Measurements from ENCODE around the gene CPNE6.
"Not testable (repeated sequence)": the region's sequence is repeated elsewhere in the genome, so short reads cannot be mapped to it uniquely, and the experiment has no call there.

The CPNE6 gene

DNA sequence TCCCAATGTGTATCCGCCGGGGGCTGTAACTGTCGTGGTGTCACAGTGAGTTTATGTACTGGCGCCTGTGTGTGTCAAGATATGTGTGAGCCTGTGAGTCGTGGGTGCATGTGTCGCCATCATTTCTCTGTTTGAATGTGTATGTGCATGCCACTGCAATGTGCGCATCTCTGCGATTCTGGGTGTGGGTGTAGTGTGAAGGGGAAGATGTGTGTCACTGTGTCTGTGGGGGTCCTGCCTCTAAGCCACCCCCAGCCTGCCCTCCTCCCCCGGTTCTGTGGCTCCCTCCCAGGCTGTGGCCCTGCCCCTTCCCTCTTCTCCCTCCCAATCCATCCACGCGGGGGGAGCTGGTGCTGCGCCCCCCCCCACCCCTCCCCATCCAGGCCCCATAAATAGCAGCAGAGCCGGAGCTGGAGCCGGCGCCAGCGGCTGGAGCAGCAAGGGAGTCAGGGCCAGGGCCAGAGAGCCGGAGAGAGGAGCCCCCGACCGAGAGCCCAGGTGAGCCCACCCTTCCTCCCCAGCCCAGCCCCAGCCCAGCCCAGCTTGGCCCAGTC is at the start of gene CPNE6:
TSS of gene CPNE6 (plus strand) at position 419 of the 554 bp plus-strand sequence. CDS start 1,375 bp downstream, outside the sequence.
- no peak for DNase-seq (ENCODE audit: low spot score)

DNA sequence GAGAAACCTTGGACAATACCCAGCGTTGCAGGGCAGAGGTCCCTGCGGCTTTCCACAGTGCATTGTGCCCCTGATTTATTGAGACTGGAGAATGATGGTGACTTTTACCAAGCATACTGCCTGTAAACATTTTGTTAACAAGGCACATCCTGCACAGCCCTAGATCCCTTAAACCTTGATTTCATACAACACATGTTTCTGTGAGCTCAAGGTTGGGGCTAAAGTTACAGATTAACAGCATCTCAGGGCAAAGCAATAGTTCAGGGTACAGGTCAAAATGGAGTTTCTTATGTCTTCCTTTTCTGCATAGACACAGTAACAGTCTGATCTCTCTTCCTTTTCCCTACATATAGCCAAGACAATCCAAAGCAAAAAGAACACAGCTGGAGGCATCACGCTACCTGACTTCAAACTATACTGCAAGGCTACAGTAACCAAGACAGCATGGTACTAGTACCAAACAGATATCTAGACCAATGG is 46.4 kb upstream of the CPNE6 start:
- not testable (repeated sequence) for DNase-seq (ENCODE audit: low spot score)

DNA sequence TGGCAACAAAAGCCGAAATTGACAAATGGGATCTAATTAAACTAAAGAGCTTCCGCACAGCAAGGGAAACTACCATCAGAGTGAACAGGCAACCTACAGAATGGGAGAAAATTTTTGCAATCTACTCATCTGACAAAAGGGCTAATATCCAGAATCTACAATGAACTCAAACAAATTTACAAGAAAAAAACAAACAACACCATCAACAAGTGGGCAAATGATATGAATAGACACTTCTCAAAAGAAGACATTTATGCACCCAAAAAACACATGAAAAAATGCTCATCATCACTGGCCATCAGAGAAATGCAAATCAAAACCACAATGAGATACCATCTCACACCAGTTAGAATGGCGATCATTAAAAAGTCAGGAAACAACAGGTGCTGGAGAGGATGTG is 41.7 kb upstream of the CPNE6 start:
- DNase-seq (ENCODE audit: low spot score): not testable (repeated sequence)

DNA sequence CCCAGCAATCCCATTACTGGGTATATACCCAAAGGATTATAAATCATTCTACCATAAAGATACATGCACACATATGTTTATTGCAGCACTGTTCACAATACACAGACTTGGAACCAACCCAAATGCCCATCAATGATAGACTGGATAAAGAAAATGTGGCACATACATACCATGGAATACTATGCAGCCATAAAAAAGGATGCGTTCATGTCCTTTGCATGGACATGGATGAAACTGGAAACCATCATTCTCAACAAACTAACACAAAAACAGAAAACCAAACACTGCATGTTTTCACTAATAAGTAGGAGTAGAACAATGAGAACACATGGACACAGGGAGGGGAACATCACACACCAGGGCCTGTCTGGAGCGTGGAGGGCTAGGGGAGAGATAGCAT is 40.0 kb upstream of the CPNE6 start:
- not testable (repeated sequence) for DNase-seq (ENCODE audit: low spot score)

DNA sequence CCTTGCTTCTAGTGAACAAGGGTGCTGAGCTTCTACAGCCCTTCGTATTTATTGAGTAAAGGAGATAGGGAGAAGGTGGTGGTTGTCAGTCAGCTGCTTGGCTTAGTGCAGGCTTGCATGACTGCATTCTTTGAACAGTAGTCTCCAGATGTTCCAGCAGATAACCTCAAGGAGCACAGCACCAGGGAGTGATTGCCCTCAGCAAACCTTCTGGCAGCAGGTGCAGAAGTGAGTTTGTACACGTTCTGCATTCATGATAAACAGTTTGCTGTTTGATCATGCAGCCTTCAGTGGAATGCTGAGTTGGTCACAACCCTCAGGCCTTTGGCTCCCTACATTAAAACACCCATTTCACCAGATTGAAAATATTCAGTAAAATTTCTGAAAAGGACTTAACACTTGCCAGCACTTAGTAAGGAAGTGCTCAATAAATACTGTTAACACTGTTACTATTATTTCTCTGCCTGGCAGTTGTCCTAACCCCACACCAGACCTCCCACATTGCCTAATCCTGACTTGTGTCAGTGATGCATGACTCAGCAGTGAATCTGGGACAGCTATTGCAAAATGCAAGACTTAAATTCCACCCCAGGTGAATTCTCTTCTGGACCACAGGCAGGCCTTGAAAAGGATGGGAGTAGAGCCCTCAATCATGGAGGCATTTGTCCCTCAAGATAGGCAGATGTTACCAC is 38.5 kb upstream of the CPNE6 start:
- DNase-seq (ENCODE audit: low spot score): no peak

DNA sequence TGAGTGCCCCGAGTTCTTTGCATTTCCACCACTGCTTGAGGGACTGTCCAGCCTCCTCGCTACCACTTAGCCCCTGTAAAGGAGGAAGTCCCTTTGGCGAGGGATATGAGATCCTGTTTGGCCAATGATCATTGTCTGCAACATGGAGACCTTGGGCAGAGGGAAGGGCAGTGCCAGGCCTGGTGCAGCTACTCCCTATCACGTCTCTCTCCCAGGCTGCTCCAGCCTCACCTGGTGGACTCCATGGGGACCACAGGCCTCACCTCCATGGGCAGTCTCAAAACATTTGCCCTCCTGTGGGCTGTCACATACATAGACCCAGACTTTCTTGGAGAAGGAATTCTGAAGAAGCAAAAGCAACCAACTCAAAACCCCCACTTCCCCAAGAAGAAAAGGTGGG is 35.6 kb upstream of the CPNE6 start:
- DNase-seq (ENCODE audit: low spot score): peak; percentile 41

DNA sequence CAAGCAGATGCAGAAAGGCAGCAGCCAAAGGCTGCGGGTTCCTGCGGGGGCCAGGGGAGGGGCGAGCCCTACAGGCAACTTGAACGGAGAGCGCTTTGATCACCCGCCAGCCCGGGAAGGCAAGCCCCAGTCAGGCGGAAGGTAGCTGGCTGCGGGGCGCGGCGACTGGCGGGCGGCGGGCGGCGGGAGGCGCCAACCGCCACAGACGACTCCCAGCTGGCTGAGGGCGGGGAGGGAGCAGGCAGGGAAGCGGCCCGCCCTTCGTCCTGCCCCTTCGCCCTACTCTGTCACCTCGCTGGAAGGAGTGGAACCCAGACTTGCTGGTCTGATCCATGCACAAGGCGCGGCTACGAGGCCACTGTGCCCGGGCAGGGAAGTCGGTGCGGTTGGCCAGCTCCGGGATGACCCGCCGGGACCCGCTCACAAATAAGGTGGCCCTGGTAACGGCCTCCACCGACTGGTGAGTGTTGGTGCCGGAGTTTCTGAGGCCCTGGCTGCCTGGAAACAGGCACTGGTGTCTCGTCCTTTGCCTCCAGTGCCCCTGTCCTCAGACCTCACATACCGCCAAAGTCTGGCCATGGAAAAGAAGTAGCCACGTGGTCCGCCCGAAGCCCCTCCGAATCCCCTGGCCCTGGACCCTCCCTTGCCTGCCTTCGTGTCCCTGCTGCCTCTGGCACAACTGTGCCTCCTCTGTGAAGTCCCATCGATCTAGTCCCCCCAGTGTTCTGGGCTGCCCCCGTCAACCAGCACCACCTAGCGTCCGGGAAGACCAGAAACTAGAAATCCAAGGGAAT is 35.0 kb upstream of the CPNE6 start:
- peak; percentile 87 for DNase-seq (ENCODE audit: low spot score)

DNA sequence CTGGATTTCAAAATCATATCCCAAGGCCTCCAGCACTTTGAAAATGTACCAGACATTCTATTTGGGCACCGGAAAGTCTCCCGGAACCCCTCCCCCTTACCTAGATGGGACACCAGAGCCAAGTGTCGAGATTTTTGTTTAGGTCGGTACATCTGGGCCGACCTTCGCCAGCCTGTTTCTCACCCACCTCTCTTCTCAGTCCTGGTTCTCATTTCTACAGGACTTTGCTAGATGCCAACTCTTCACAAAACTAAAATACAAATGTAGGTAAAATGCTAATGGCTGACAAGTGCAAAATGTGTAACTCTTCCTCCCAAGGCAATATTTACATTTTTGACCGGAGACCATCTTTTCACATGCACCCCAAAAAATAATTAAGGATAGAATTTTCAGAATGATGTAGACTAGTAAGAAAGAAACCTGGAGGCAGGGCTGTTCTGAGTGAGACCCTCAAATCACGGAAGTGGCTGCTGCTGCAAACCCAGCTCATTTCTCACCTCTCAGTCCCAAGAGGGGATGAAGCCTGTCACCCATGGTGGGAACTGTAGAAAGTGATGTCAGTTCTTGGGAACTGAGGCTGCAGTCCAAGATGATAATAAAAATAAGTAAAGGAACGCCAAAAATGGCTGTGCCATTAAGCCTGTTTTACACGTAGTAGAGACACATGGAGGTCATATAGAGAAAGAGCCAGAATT is 34.3 kb upstream of the CPNE6 start:
- not testable (repeated sequence) for DNase-seq (ENCODE audit: low spot score)

DNA sequence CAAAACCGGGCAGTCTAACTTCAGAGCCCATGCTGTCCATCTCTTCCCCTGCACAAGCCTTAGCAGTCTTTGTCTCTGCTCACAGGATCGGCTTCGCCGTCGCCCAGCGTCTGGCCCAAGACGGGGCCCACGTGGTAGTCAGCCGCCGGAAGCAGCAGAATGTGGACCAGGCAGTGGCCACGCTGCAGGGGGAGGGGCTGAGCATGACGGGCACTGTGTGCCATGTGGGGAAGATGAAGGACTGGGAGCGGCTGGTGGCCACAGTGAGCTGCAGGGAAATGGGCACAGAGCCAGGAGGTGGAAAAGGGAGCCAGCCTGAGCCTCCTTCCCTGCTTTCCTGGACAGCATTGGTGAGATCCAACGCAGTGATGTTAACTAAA is 33.7 kb upstream of the CPNE6 start:
- no peak for DNase-seq (ENCODE audit: low spot score)

DNA sequence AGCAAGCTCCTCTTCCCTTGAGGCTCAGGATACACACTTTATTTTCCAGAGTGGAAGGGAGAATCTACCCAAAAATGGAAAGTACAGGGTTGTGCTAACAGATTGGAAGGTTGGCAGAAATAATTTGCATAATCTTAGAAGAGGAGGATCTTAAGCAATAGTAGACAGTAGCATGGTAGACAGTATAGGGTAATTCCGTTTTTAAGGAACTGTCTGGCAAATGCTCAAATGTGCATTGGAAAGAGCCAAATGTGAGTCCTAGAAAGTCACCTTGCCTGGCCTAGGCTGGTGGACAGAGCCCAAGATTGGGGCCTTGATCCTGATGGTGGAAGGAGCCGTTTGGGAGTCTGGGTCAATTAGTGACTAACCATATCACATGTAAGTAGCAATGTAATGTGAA is 32.7 kb upstream of the CPNE6 start:
- DNase-seq (ENCODE audit: low spot score): no peak

DNA sequence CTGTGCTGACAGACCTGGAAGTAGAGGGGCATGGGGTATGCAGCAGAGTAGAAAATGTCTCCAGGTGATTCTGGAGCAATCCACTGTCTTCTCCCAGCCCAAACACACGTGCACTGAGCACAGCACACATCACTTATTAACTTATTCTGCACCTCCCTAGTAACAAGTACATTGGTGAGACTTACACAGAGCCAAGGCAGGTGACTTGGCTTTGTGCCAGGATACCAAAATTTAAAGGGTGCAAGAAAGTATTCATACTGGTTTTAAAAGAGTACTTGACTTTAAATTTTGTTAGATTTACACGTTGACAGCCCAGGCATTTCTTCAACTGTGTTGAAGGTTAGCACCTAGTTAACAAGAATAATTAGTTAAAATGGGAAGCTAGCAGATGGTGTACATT is 30.7 kb upstream of the CPNE6 start:
- DNase-seq (ENCODE audit: low spot score): no peak

DNA sequence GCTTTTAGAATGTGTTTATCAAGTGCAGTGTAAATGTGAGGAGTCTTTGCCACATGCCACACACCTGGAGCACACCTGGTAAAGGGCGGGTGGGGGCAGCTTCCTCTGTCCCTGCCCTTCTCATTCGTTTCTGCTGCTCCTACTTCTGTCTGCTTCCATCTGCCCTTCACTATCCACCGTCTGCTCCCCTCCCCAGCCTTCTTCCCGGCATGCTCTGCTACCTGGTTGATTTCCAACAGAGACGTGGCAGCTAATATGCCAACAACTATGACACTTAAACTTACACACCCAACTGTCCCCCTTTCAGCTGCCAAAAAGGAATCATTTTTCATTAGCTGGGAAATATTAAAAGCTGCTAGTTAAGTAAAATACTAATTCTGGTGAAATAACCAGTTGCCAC is 28.6 kb upstream of the CPNE6 start:
- DNase-seq (ENCODE audit: low spot score): no peak

DNA sequence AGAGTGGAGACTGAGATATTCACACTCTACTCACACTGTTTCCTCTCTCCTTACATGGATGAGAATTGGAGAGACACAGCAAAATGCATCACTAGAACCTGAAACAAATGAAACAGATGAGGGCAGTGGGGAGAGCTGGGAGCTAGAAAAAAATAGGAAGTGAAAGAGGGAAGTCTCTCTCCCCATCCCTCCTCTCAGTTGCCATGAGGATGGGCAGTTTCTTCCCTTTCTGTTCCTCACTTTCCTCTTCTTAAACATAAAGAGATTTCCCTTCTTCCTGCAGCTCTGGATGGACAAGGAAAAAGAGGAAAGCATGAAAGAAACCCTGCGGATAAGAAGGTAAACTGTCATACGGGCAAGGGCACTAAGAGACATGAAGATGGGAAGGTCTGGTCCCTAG is 22.4 kb upstream of the CPNE6 start:
- DNase-seq (ENCODE audit: low spot score): not testable (repeated sequence)

DNA sequence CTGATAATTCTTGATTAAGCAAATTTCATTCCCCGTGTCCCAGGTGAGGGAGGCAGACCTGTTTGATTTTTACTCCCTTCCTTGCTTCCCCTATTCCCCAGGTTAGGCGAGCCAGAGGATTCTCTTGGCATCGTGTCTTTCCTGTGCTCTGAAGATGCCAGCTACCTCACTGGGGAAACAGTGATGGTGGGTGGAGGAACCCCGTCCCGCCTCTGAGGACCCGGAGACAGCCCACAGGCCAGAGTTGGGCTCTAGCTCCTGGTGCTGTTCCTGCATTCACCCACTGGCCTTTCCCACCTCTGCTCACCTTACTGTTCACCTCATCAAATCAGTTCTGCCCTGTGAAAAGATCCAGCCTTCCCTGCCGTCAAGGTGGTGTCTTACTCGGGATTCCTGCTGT is 20.6 kb upstream of the CPNE6 start:
- DNase-seq (ENCODE audit: low spot score): not testable (repeated sequence)

DNA sequence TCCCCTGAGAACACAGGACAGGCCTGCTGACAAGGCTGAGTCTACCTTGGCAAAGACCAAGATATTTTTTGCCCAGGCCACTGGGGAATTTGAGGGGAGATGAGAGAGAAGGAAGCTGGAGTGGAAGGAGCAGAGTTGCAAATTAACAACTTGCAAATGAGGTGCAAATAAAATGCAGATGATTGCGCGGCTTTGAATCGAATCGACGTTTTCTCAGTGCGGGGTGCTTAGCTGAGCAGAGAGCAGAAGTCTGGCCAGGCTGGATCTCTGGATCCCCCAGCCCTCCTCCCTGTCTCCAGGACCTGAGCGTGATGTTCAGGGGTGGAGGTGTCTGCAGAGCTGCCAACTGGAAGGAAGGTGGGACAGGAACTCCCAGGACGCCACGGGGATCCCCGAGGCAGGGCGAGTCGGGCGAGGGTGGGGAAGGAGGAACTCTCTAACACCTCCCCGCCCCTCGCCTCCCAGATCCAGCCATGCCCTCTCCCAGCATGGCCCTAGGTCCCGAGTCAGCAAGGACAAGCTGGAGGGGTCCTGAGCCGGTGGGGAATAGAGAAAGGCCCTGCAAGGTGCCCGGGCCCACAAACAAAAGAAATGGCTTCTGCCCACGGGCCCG is 20.1 kb upstream of the CPNE6 start:
- no peak for DNase-seq (ENCODE audit: low spot score)

DNA sequence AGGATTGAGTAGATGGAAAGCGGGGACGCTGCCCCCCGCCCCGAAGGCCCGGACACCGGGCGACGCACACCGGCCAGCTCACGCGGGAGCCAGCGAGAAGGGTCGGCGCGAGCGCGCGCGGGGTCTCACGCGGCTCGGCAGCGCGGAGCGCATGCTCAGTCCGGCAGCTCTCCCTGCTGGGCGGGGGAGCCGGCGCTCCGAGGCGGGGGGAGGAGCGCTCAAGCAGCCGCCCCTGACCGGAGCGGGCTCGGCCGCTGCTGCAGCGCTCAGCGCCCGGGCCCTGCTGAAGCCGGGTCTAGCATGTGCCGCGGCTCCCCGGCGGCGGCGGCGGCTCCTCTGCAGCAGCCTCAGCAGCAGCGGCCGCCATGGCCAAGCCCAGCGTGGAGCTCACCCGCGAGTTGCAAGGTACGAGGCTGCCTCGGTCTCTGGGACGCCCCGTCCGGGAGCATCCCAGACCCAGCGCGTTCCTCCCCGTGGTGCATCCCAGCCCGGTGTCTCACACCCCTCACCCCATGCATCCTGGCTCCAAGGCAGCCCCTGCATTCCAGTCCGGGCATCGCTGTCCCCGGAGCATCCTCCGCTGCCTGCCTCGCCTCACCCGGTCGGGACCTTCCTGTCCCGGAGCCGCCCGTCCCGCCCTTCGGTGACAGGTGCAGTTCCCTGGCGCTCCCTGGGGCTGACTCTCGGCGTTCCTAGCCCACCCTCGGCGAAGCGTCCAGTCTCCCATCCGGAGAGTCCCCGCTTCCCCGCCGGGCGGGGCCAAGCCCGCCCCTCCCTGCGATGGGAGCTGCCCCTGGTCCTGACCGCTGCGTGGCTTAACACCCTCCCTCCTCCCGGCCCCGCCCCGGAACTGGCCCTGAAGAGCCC is 19.3 kb upstream of the CPNE6 start, which contains the start of gene CARMIL3:
TSS of gene CARMIL3 (plus strand) at position 221 of the 867 bp plus-strand sequence. CDS start at position 366, 145 bp downstream.
- DNase-seq (ENCODE audit: low spot score): peak; percentile 32

DNA sequence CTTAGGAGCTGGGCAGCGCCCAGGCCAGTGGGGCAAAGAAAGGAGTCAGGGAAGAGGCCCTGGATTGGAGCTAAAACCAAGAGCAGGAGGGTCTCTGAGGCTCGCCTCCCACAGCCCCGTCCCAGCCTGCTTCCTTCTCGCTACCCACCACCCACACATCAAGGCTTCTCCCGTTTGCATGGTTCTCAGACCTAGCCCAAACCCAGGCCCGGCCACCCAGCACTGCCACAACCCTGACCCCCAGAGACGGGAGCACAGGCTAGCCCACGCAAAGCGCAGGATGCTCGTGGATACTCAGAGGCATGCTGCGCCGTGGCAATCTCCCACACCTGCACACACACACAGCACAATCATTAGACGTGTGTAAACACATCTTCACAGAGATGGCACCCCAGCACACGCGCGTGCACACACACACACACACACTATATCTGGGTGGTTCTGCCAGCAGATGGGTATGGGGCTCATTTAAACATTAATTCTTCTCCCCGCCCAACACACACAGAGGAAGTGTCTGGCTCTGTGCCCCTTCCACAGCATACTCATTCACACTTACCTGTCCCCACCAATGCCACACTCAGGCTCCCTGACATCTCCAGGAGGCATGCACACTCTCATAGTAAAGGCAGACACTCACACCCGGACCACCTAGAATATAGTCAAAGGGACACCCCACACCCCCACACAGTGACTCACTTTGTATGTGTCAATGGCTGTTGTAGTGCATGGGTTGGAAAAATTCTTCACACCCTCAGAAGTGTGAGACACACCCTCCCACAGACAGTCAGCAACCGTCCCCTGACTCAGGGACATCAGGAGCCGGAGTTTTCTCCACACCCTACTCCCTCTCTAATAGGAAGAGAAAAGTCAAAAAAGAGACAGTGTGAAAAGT is 18.5 kb upstream of the CPNE6 start:
- peak; percentile 56 for DNase-seq (ENCODE audit: low spot score)

DNA sequence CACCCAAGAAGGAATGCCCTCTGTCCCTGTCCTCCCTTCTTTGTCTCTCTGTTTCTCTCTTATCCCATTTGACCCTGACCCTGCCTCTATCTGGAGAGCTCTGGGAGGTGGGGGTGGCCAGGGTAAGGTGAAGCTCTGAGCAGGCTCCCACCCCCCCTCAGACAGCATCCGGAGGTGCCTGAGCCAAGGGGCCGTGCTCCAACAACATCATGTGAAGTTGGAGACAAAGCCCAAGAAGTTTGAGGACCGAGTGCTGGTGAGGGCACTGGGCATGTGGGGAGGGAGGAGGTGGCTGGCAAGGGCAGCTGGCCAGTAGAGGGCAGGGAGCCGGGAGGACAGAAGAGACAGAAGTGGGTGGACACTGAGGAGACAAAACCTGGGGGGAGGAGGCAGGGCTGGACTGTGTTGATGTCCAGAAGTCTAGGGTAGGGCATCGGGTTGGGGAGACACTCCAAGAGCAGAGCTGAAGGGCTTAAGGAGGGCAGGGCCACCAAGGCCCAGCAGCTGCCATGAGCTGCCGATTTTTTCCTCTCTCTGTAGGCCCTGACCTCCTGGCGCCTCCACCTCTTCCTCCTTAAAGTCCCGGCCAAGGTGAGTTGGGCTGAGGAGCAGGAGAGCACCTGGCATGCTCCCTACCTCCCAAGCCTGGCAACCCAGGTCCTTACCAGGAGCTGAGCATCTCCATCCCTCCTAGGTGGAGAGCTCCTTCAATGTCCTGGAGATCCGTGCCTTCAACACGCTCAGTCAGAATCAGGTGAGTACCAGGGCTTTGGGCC is 17.6 kb upstream of the CPNE6 start:
- no peak for DNase-seq (ENCODE audit: low spot score)

DNA sequence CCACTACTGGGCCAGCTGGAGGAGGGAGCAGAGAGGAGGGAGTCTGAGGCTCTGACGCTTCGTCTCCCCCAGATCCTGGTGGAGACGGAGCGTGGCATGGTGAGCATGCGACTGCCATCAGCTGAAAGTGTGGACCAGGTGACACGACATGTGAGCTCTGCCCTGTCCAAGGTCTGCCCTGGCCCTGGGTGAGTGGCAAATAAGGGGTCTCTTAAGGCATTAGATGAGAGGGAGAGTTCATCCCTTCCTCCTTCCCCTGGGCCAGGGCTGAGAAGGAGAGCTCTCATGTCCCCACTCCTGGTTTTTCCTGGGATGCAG is 17.1 kb upstream of the CPNE6 start:
- no peak for DNase-seq (ENCODE audit: low spot score)
